Measurements from ENCODE around the gene LEKR1. TPM values are rescaled to one million over a fixed set of nuclear protein-coding genes. Genes with fewer than 3 reads are reported as not detected.

The LEKR1 gene
- total RNA-seq, 2 experiments from 2014 or later, result 0.40 to 1.1 TPM

GRCh38 chr3:156803952-156804741 lies 22.0 kb upstream of the LEKR1 start:
- TF ChIP-seq, protein P1, sequence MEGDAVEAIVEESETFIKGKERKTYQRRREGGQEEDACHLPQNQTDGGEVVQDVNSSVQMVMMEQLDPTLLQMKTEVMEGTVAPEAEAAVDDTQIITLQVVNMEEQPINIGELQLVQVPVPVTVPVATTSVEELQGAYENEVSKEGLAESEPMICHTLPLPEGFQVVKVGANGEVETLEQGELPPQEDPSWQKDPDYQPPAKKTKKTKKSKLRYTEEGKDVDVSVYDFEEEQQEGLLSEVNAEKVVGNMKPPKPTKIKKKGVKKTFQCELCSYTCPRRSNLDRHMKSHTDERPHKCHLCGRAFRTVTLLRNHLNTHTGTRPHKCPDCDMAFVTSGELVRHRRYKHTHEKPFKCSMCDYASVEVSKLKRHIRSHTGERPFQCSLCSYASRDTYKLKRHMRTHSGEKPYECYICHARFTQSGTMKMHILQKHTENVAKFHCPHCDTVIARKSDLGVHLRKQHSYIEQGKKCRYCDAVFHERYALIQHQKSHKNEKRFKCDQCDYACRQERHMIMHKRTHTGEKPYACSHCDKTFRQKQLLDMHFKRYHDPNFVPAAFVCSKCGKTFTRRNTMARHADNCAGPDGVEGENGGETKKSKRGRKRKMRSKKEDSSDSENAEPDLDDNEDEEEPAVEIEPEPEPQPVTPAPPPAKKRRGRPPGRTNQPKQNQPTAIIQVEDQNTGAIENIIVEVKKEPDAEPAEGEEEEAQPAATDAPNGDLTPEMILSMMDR (IDR thresholded peaks at IDR 0.05), result no peak
- CTCF ChIA-PET, result no interaction called here
- Mint-ChIP-seq H3K4me3 (no peak overlapping the region), H3K4me1 (ENCODE audit: low read depth) (peaks cover 2% of the 10 kb centered on the region), H3K27ac (no peak overlapping the region), H3K36me3 (ENCODE audit: low read depth) (peaks cover 10% of the 10 kb centered on the region), H3K27me3 (no peaks in the 10 kb centered on the region), H3K9me3 (peaks cover 22% of the 10 kb centered on the region)
- intact Hi-C loops (cut with micrococcal nuclease), result no loop called here
- ATAC-seq (no peak), DNase-seq (no peak)
- POLR2A ChIA-PET, result interaction anchor here (1.7 kb wide), 1 partner anchor 11 kb away, joined by 3 read pairs; no protein-coding TSS in a partner anchor

DNA sequence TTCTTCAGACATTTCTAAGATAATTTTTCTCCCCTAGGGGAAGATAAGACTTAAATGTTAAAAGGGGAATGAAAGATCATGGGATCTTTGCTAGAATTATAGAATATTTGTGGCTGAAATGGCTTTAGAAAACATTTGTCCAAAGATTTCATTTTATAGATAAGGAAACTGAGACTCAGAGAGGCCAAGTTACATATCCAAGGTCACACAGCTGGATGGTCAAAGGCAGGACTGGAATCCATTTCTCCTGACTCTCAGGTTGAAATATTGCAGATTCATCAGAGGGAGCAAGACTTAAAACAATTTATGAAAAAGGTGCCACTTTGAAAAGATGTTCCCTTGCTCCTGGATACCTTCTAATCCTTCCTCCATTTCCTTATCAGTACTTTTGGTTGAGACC lies 19.5 kb upstream of the LEKR1 start:
- H3K9me3 Mint-ChIP-seq, result peaks cover 22% of the 10 kb centered on the region
- H3K4me1 Mint-ChIP-seq (ENCODE audit: low read depth), result peaks cover 2% of the 10 kb centered on the region
- POLR2A ChIA-PET, result no interaction called here
- TF ChIP-seq, protein P1 (IDR thresholded peaks at IDR 0.05), result no peak
- no peaks in the 10 kb centered on the region for H3K27me3 Mint-ChIP-seq
- CTCF ChIA-PET, result no interaction called here
- intact Hi-C loops (cut with micrococcal nuclease), result no loop called here
- H3K4me3 Mint-ChIP-seq, result no peak overlapping the region
- H3K27ac Mint-ChIP-seq, result no peak overlapping the region
- H3K36me3 Mint-ChIP-seq (ENCODE audit: low read depth), result peaks cover 17% of the 10 kb centered on the region
- ATAC-seq, result no peak
- no peak for DNase-seq

GRCh38 chr3:156808025-156808424 lies 18.1 kb upstream of the LEKR1 start:
- ChIA-PET CTCF (interaction anchor here (1.1 kb wide), 1 partner anchor 13 kb away, joined by 3 read pairs; no protein-coding TSS in a partner anchor), POLR2A (no interaction called here)
- no peak overlapping the region for H3K27ac Mint-ChIP-seq
- DNase-seq (no peak), ATAC-seq (no peak)
- TF ChIP-seq, protein P1 (IDR thresholded peaks at IDR 0.05), result no peak
- intact Hi-C loops (cut with micrococcal nuclease), result no loop called here
- no peak overlapping the region for H3K4me3 Mint-ChIP-seq
- H3K36me3 Mint-ChIP-seq (ENCODE audit: low read depth), result peaks cover 17% of the 10 kb centered on the region
- no peaks in the 10 kb centered on the region for H3K27me3 Mint-ChIP-seq
- H3K9me3 Mint-ChIP-seq, result peaks cover 22% of the 10 kb centered on the region
- H3K4me1 Mint-ChIP-seq (ENCODE audit: low read depth), result peaks cover 5% of the 10 kb centered on the region

DNA sequence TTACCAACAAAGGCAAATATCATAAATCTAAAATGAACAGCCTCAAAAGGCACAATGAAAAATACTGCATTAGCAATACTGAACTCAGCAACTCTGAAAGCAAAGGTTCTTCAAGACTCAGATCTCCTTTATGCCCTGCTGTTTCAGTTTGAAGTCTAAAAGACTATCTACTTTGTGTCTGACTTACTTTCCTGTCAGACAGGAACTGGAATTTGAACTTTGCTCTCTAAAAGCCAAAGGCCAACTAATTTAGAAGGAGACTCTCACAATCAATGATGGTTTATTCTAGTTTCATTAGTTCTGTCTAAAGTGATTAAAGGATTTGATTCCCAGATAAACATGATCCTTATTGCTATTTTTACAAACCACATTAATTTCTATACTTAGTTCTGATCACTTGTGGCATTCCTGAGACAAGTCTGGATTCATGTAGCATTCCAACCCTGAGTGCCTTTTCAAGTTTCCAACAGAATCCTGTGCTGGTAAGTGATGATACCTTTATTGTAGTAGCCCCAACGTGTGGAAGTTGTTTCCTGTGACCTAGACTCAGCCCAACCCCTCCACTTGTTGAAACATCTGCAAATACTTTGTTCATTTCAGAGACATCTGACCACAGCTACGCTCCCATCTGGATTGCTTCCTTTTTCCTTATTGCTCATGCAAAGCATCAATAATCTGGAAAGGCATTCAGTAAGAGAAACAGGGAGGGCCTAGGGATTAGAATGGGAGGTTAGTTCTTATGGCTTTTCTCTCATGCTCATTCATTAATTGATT lies 14.9 kb upstream of the LEKR1 start:
- TF ChIP-seq, protein P1 (IDR thresholded peaks at IDR 0.05), result no peak
- Mint-ChIP-seq H3K9me3 (peaks cover 21% of the 10 kb centered on the region), H3K27me3 (no peaks in the 10 kb centered on the region), H3K4me3 (no peak overlapping the region), H3K36me3 (ENCODE audit: low read depth) (peaks cover 22% of the 10 kb centered on the region), H3K4me1 (ENCODE audit: low read depth) (peaks cover 24% of the 10 kb centered on the region), H3K27ac (no peak overlapping the region)
- no peak for ATAC-seq
- intact Hi-C loops (cut with micrococcal nuclease), result loop anchor here (10.0 kb wide), 2 partner anchors 256 to 314 kb away; partner anchors contain the start of gene SSR3
- CTCF ChIA-PET, result no interaction called here
- DNase-seq, result no peak
- POLR2A ChIA-PET, result no interaction called here
